Stomach (tissue), 9 donors: Measurements from ENCODE around the gene ADD1. TPM values are rescaled to one million over a fixed set of nuclear protein-coding genes. Genes with fewer than 3 reads are reported as not detected.
A peak's percentile ranks its signal among the peaks of the same experiment; 100 is the strongest.

ENCODE experiments used
- DNase-seq, 2 donors: peaks; one replicate each; pipeline versions ENCODE4 v3.0.0 to v3.0.0-alpha.2; 2013 to 2019
- H3K27ac ChIP-seq, 5 donors: fragments of 200-600 bp in 4 of 5; sonication (generic) in 4 of 5; one replicate each; pipeline ENCODE4 v1.5.1; 2013 to 2019; ENCODE audit warnings: mild to moderate bottlenecking in 1 of 5, moderate library complexity in 1 of 5
- H3K27me3 ChIP-seq, 3 donors: fragments of 200-600 bp; sonication (generic); one replicate each; pipeline ENCODE4 v1.5.1; 2017 to 2019; ENCODE audit warnings: mixed run types in 1 of 3
- H3K36me3 ChIP-seq, 4 donors: fragments of 200-600 bp; sonication (generic); 1 replicate in 3 of 4; 2 replicates in 1 of 4; pipeline ENCODE4 v1.5.1; 2016 to 2019
- H3K4me1 ChIP-seq, 4 donors: fragments of 200-600 bp; sonication (generic); one replicate each; pipeline ENCODE4 v1.5.1; 2016 to 2019
- H3K4me3 ChIP-seq, 4 donors: fragments of 200-600 bp; sonication (generic) in 3 of 4; one replicate each; pipeline ENCODE4 v1.5.1; 2016 to 2019; ENCODE audit warnings: mild to moderate bottlenecking in 1 of 4
- H3K9me3 ChIP-seq, 4 donors: fragments of 200-600 bp; sonication (generic); one replicate each; pipeline ENCODE4 v1.5.1; 2016 to 2019
- CTCF ChIP-seq, 7 experiments: fragments of 450-650 bp in 4 of 7; fragments of 200-600 bp in 3 of 7; sonication (generic) in 3 of 7; IDR thresholded peaks; one replicate each; pipeline ENCODE4 v1.5.1; 2016 to 2019; ENCODE audit warnings: antibody characterized with exemption in 7 of 7, control low read depth in 2 of 7, mild to moderate bottlenecking in 1 of 7
- EP300 ChIP-seq: sonication (generic); formaldehyde crosslinking; IDR thresholded peaks from one replicate; pipeline ENCODE4 v1.6.1; 2017; ENCODE audit warnings: antibody characterized with exemption
- POLR2A ChIP-seq, 4 donors: fragments of 450-650 bp; IDR thresholded peaks; one replicate each; pipeline ENCODE4 v1.6.1; 2016; ENCODE audit warnings: antibody characterized with exemption in 4 of 4, control low read depth in 2 of 4, mild to moderate bottlenecking in 1 of 4, moderate library complexity in 1 of 4
- POLR2AphosphoS5 ChIP-seq, 3 donors: sonication (generic); formaldehyde crosslinking; IDR thresholded peaks; one replicate each; pipeline ENCODE4 v1.6.1; 2016; ENCODE audit warnings: antibody characterized with exemption in 3 of 3
- WGBS, 5 donors: extraction: QIAGEN DNeasy Blood & Tissue Kit in 3 of 5; methylation state at CpG; one replicate each; pipeline versions ENCODE4 v1.1.5 to v1.1.7; 2013 to 2018; 5-methylcytosine and 5-hydroxymethylcytosine counted together
- intact Hi-C: fragments of 100-400 bp; cut with DNase I; formaldehyde crosslinking; loops from one replicate; pipeline ENCODE4 v1.15.1; 2023; ENCODE audit warnings: low total_unique reads
- polyA plus RNA-seq, 3 donors: library from polyadenylated mRNA; stranded (reverse); fragments of 200-250 nt; gene quantifications; one replicate each; pipeline ENCODE4 v1.2.3, GENCODE V29; 2013
- total RNA-seq, 5 donors: library from RNA; depleted of rRNA; stranded (reverse); fragments of >200 nt; gene quantifications; one replicate each; pipeline versions ENCODE4 v1.1.0 to v1.2.3, GENCODE V29; 2014 to 2016
- donor health status: healthy with polysubstance abuse.
- donor health status: Bipolar disorder and iron deficiency.
- donor health status: healthy.

ADD1 gene
- total and polyA plus RNA-seq, 8 donors, result 103 to 1,174 (median 207) TPM

GRCh38 chr4:2941138-2942036 lies 97.7 kb downstream of the ADD1 start:
- peaks cover 69 to 95% (median 89%) of the 10 kb centered on the region in 4 donors for H3K36me3 ChIP-seq
- peaks cover 12 to 26% (median 23%) of the 10 kb centered on the region in 4 donors for H3K4me1 ChIP-seq
- no peaks in the 10 kb centered on the region for H3K9me3 ChIP-seq
- H3K27ac ChIP-seq, result peak overlapping the region in 3 of 5 donors; percentile 67 to 68 (median 67)
- no peak overlapping the region for H3K4me3 ChIP-seq
- DNase-seq, result no peak
- no peaks in the 10 kb centered on the region for H3K27me3 ChIP-seq
- WGBS, 5 donors, result 84 to 90% (median 88%) methylated on average over 17 to 24 of the region's 24 CpGs
- TF ChIP-seq POLR2AphosphoS5 (IDR thresholded peaks at IDR 0.05) (no peak), CTCF (IDR thresholded peaks at IDR 0.05) (no peak), POLR2A (IDR thresholded peaks at IDR 0.05) (no peak), EP300 (no peak)
- intact Hi-C loops, result no loop called here

- intact Hi-C loops, result no loop called here
Measured at GRCh38 chr4:2942037-2942531, 98.4 kb downstream of the ADD1 start.

GRCh38 chr4:2942532-2943363 lies 99.1 kb downstream of the ADD1 start:
- peak; percentile 76 to 84 for DNase-seq
- Histone ChIP-seq H3K9me3 (no peaks in the 10 kb centered on the region), H3K4me1 (peaks cover 0 to 12% (median 9%) of the 10 kb centered on the region in 4 donors), H3K4me3 (no peak overlapping the region), H3K27ac (peak overlapping the region; percentile 61 to 68 (median 67)), H3K36me3 (peaks cover 82 to 100% (median 100%) of the 10 kb centered on the region in 4 donors), H3K27me3 (no peaks in the 10 kb centered on the region)
- intact Hi-C loops, result no loop called here
- TF ChIP-seq EP300, result no peak
- no peak for TF ChIP-seq POLR2A (IDR thresholded peaks at IDR 0.05)
- TF ChIP-seq CTCF (IDR thresholded peaks at IDR 0.05), result no peak
- TF ChIP-seq POLR2AphosphoS5 (IDR thresholded peaks at IDR 0.05), result peak in 1 of 3 donors; percentile 81
- WGBS, 5 donors, result 25 to 72% (median 45%) methylated on average over 29 to 31 of the region's 31 CpGs

More at GRCh38 chr4:2942037-2942531, 98.4 kb downstream of the ADD1 start:
- Histone ChIP-seq H3K27ac (peak overlapping the region; percentile 61 to 68 (median 67)), H3K27me3 (no peaks in the 10 kb centered on the region), H3K9me3 (no peaks in the 10 kb centered on the region), H3K4me3 (no peak overlapping the region), H3K36me3 (peaks cover 76 to 100% (median 96%) of the 10 kb centered on the region in 4 donors), H3K4me1 (peaks cover 5 to 19% (median 16%) of the 10 kb centered on the region in 4 donors)
- WGBS, 5 donors, result 69 to 89% (median 85%) methylated on average over 14 to 21 of the region's 21 CpGs
- DNase-seq, result no peak
- TF ChIP-seq EP300 (no peak), CTCF (IDR thresholded peaks at IDR 0.05) (no peak), POLR2AphosphoS5 (IDR thresholded peaks at IDR 0.05) (no peak), POLR2A (IDR thresholded peaks at IDR 0.05) (no peak)
